Panc1 (cell line): ENCODE measurements around the gene ABCC3. TPM values are rescaled to one million over a fixed set of nuclear protein-coding genes. Genes with fewer than 3 reads are reported as not detected.

Experiments
- ATAC-seq: fragments of 200-7000 bp; cut with Tn5 transposase; 2 replicates; pipeline ENCODE4 v1.9.1; 2020; ENCODE audit warnings: mild to moderate bottlenecking, moderate library complexity
- BruUV-seq: library from RNA; stranded (reverse); fragments of 400-500 nt; replicated peaks from 2 replicates; lab custom pipeline; 2021; lab: Mats Ljungman, UMichigan
- CTCF ChIA-PET: fragments of 300-600 bp; sonication (Branson Sonifier 250); formaldehyde crosslinking; loops from one replicate; lab custom pipeline; 2022; ENCODE audit warnings: antibody characterized with exemption; lab: Charles Lee
- POLR2A ChIA-PET: fragments of 300-600 bp; sonication (Branson Sonifier 250); formaldehyde crosslinking; loops from one replicate; lab custom pipeline; 2022; ENCODE audit warnings: antibody characterized with exemption; lab: Charles Lee
- DNase-seq: peaks from one replicate; pipeline ENCODE4 v3.0.0-alpha.2; 2010; ENCODE audit warnings: low read depth, low spot score
- H3K27ac ChIP-seq: 2 replicates; pipeline ENCODE4 v1.5.1; 2011; ENCODE audit warnings: mild to moderate bottlenecking, low read length, inconsistent platforms
- H3K27me3 ChIP-seq: fragments of 200-500 bp; sonication (Bioruptor generic); 2 replicates; pipeline ENCODE4 v1.6.0; 2014; ENCODE audit warnings: low read length, inconsistent platforms; ENCODE audit not compliant: control insufficient read depth, insufficient read depth
- H3K36me3 ChIP-seq: fragments of 200-500 bp; sonication (Bioruptor generic); 2 replicates; pipeline ENCODE4 v1.5.1; 2014; ENCODE audit warnings: inconsistent platforms, mild to moderate bottlenecking, low read length, moderate library complexity; ENCODE audit not compliant: control insufficient read depth, insufficient read depth
- H3K4me1 ChIP-seq: 2 replicates; pipeline ENCODE4 v1.5.1; 2011; ENCODE audit warnings: inconsistent platforms, mild to moderate bottlenecking, low read length, moderate library complexity; ENCODE audit not compliant: control insufficient read depth, insufficient read depth
- H3K4me3 ChIP-seq, 2 experiments: 2 replicates each; pipeline ENCODE4 v1.5.1; 2011 to 2012; ENCODE audit warnings: low read depth in 2 of 2, low read length in 2 of 2, mild to moderate bottlenecking in 2 of 2, inconsistent platforms in 1 of 2, moderate library complexity in 1 of 2
- H3K9me3 ChIP-seq: fragments of 200-500 bp; sonication (Bioruptor generic); 2 replicates; pipeline ENCODE4 v1.5.1; 2014; ENCODE audit warnings: low read depth, mild to moderate bottlenecking, inconsistent platforms, low read length, moderate library complexity; ENCODE audit not compliant: control insufficient read depth, insufficient read depth
- POLR2AphosphoS5 ChIP-seq: IDR thresholded peaks from 2 replicates; pipeline ENCODE4 v1.6.1; 2012; ENCODE audit warnings: mild to moderate bottlenecking, low read depth, low read length, moderate library complexity
- REST ChIP-seq, 2 experiments: IDR thresholded peaks; 2 replicates each; pipeline ENCODE4 v1.6.1; 2011 to 2012; ENCODE audit warnings: low read depth in 2 of 2, control low read depth in 1 of 2, low read length in 1 of 2, mild to moderate bottlenecking in 1 of 2, moderate library complexity in 1 of 2; ENCODE audit not compliant: insufficient read depth in 1 of 2
- SIN3A ChIP-seq: IDR thresholded peaks from 2 replicates; pipeline ENCODE4 v1.6.1; 2012; ENCODE audit warnings: low read depth, mild to moderate bottlenecking, low read length, moderate library complexity, borderline replicate concordance; ENCODE audit not compliant: insufficient read depth
- TCF7L2 ChIP-seq: IDR thresholded peaks from 2 replicates; pipeline ENCODE4 v1.6.1; 2011; ENCODE audit warnings: mild to moderate bottlenecking, low read depth, low read length, inconsistent platforms
- in situ Hi-C: cut with HindIII; loops from 2 replicates; pipeline ENCODE4 v1.10.0; 2016; ENCODE audit warnings: low sequenced_read_pairs, low pct_unique_long_range_greater_than_20kb
- intact Hi-C: fragments of 100-400 bp; cut with micrococcal nuclease; formaldehyde crosslinking; loops from one replicate; pipeline ENCODE4 v1.10.0; 2022; ENCODE audit not compliant: unreplicated experiment
- total RNA-seq: library from RNA; stranded (reverse); gene quantifications from one replicate; pipeline ENCODE4 v1.2.1, GENCODE V29; 2021; ENCODE audit not compliant: unreplicated experiment
- TF ChIP-seq, protein P1 (sequence below): fragments of 450-650 bp; IDR thresholded peaks from 2 replicates; pipeline ENCODE4 v1.5.1; 2017; ENCODE audit warnings: mild to moderate bottlenecking

The ABCC3 gene
- total RNA-seq, 1 experiment from 2014 or later: 128 TPM

GRCh38 chr17:50691550-50692447, 57.1 kb downstream of the ABCC3 start:
- POLR2A ChIA-PET: interaction anchor here (0.6 kb wide), 3 partner anchors 61 to 1945 kb away, joined by 3 to 6 read pairs (median 4); no protein-coding TSS in a partner anchor
- no peaks in the 10 kb centered on the region for H3K9me3 ChIP-seq
- CTCF ChIA-PET: interaction anchor here (0.5 to 1.5 kb wide), 5 partner anchors 13 to 141 kb away, joined by 3 to 13 read pairs (median 3); no protein-coding TSS in a partner anchor
- DNase-seq (no peak), ATAC-seq (0 out of 2 replicates have a peak, but pooled peaks have one; percentile 1)
- intact Hi-C loops: loop anchor here (5.0 kb wide), 1 partner anchor 209 kb away; no protein-coding TSS in a partner anchor
- peaks cover 15% of the 10 kb centered on the region for H3K36me3 ChIP-seq
- no peaks in the 10 kb centered on the region for H3K27me3 ChIP-seq
- peaks cover 72% of the 10 kb centered on the region for H3K4me1 ChIP-seq
- H3K27ac ChIP-seq: peak overlapping the region; percentile 29
- no TSS peak for BruUV-seq
- in situ Hi-C loops: no loop called here
- TF ChIP-seq REST (IDR thresholded peaks at IDR 0.05; ENCODE audit: insufficient read depth in 1 of 2, low read depth in 2 of 2, low read length in 1 of 2) (no peak), SIN3A (no peak), TCF7L2 (no peak), POLR2AphosphoS5 (no peak)
- TF ChIP-seq, protein P1, sequence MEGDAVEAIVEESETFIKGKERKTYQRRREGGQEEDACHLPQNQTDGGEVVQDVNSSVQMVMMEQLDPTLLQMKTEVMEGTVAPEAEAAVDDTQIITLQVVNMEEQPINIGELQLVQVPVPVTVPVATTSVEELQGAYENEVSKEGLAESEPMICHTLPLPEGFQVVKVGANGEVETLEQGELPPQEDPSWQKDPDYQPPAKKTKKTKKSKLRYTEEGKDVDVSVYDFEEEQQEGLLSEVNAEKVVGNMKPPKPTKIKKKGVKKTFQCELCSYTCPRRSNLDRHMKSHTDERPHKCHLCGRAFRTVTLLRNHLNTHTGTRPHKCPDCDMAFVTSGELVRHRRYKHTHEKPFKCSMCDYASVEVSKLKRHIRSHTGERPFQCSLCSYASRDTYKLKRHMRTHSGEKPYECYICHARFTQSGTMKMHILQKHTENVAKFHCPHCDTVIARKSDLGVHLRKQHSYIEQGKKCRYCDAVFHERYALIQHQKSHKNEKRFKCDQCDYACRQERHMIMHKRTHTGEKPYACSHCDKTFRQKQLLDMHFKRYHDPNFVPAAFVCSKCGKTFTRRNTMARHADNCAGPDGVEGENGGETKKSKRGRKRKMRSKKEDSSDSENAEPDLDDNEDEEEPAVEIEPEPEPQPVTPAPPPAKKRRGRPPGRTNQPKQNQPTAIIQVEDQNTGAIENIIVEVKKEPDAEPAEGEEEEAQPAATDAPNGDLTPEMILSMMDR: no peak
- no peak overlapping the region for H3K4me3 ChIP-seq

DNA sequence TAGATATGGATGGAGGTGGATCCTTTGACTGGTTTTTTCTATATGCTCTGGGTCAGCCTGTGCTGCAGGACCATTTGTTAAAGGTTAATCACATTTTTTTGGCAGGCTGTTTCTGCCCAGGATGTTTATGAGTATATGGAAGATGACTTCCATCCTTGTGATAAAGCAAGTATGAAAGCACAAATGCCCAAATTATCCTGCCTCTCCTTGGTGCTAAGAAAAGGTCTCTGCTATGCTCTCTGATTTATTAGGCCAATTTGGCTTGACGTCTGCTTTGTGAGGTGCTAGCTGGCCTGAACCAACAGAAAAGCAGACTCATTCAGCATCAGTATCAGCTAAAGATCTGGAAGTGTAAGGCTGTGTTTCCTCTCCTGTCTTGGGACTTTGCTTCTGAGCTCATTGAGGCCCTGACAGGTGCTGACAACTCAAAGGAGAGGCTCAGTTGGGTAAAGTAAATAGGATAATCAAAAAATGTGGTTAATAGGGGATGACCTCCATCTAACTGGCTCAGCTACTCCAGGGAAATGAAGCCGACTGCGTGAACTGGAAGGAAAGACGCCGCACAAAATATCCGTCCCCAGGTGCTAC, 57.9 kb downstream of the ABCC3 start:
- Histone ChIP-seq H3K27ac (peak overlapping the region; percentile 29), H3K27me3 (no peaks in the 10 kb centered on the region), H3K4me1 (peaks cover 67% of the 10 kb centered on the region), H3K36me3 (peaks cover 21% of the 10 kb centered on the region), H3K9me3 (no peaks in the 10 kb centered on the region), H3K4me3 (no peak overlapping the region)
- TF ChIP-seq SIN3A: no peak
- no peak for TF ChIP-seq POLR2AphosphoS5
- TF ChIP-seq, protein P1: no peak
- TF ChIP-seq REST (IDR thresholded peaks at IDR 0.05; ENCODE audit: insufficient read depth in 1 of 2, low read depth in 2 of 2, low read length in 1 of 2): no peak
- TF ChIP-seq TCF7L2: no peak
- DNase-seq: no peak
- in situ Hi-C loops: no loop called here
- intact Hi-C loops: loop anchor here (5.0 kb wide), 1 partner anchor 210 kb away; no protein-coding TSS in a partner anchor
- POLR2A ChIA-PET: interaction anchor here (0.6 kb wide), 2 partner anchors 70 to 1946 kb away, joined by 3 to 6 read pairs; no protein-coding TSS in a partner anchor
- ATAC-seq: no peak
- no TSS peak for BruUV-seq
- CTCF ChIA-PET: interaction anchor here (0.5 to 1.5 kb wide), 6 partner anchors 13 to 332 kb away, joined by 3 to 5 read pairs (median 4); no protein-coding TSS in a partner anchor
